NCI-H2029 (cell line): ENCODE measurements around the gene ILF2.
A peak's percentile ranks its signal among the peaks of the same experiment; 100 is the strongest.

Source experiments
- DNase-seq: peaks from one replicate; lab custom pipeline; 2025; lab: John Stamatoyannopoulos, UW

ILF2 gene

DNA sequence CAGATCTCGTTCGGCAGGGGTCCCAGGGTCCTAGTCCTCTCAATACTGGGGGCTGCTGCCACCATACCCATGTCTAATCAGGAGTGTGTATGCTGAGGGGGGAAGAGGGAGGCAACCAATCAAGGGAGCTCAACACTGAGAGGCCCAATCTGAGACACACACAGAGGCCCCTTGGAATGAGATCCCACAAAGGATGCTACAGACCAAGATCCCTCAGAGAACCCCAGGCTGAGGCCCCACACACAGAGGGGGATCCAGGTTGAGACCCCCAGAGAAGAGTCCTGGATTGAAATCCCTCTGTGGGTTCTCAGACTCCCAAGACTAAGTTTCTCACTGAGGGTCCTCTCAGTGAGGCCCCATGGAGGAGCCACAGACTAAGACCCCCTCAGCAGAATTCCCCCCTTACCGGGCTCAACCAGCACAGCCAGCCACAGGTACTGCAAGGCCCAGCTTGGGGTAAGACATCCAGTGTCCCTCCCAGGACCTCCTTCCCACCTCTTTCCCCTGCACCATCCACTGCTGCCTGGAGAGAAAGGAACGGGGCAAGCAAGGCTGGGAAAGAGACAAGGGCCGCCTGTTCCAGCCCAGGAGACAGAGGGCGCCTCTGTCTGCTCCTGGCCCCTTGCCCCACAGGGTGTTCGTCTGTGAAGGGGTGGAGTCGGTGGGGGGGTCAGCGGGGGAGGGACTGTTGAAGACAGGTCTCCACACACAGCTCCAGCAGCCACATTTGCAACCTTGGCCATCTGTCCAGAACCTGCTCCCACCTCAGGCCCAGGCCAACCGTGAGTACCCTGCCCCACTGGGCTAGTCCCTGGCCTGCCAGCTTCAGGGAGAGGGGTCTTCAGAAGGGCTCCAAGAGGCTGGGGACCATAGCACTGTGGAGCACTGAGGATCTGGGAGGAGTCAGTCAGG is 42.8 kb downstream of the ILF2 start, which contains the start of gene S100A1:
Gene S100A1, plus strand, starts transcription at position 720 of the 912 bp plus-strand sequence. CDS start 2,088 bp downstream, outside the sequence.
- no peak for DNase-seq

DNA sequence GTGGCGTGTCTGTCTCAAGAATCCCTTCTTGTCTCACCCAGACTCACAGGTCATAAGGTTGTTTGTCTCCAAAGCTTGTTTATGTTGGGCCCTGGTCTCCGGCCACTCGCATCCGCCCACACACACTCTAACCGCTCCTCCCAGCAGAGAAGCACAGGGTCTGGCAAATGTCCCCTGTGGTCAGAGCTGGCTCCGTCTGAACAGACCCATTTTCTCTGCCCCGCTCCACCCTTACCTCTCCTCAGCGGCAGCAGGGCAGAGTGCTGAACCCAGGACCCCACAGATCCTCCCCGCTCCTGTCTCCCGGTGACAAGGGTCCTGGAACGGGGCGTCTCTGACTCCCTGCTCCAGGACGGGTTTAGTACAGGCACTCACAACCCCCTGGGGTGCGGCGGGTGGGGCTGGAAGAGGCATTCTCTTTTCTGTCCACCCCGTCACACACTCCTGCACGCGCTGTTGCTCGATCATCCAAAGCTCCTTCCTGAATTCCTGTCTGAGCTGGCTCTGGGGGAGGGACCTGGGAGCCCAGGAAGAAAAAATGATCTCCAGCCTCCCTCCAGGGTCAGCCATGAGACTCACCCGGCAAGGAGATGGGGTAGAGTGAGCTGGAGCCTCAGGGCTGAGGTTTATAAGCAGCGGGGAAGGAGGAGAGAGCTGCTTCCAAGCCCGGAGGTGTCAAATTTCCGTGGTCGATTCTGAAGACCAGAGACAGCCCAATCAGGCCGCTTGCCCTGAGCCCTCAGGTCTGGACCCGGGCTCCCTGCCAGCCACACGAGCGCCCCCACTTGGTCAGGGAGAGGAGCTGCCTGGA is 43.7 kb downstream of the ILF2 start, which contains the start of gene S100A13:
Gene S100A13, minus strand, starts transcription at position 602 of the 811 bp plus-strand sequence. CDS start 1,033 bp downstream, outside the sequence.
- peak; percentile 89 for DNase-seq

DNA sequence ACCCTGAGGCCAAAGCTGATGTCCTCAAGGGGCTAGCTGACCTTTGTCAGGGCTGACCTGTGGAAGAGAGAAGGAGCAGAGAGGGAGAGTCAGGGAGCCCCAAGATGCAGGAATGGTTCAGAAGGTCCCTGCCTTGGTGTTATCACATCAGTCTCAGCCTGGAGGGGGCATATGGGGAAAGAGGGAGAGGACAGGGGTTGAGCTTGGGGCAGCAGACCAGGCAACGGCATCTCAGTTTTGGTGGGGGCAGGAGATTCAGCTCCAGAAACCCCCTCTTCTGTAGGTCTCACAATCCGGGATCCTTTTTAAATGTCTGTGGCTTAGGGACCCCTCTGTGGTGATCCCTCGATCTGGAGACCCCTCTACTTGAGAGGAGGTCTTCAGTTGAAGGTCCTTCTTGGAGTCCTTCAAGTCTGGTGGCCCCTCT is 44.3 kb downstream of the ILF2 start:
- DNase-seq: no peak

DNA sequence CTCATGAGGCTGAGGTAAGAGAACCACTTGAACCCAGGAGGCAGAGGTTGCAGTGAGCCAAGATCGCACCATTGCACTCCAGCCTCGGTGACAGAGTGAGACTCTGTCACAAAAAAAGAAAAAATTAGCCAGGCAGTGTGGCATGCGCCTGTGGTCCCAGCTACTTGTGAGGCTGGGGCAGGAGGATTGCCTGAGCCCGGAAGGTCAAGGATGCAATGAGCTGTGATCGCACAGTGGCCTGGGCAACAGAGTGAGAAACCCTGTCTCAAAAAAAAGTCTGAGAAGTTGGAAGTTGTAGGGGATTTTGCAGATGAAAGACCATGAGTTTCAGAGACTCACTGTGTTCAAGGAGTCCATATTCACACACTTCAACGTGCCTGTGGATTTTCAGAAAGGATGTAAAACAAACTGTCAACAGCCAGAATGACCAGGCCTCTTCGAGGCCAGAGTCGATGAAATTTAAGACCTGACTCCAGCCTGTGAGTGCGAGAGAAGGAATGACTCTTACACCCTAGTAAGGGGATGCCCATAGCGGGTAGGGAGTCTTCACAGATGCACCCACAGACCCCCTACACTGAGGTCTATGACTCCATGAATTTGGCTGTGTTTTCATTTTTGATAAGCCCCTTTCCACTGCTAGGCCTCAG is 45.7 kb downstream of the ILF2 start:
- DNase-seq: no peak

DNA sequence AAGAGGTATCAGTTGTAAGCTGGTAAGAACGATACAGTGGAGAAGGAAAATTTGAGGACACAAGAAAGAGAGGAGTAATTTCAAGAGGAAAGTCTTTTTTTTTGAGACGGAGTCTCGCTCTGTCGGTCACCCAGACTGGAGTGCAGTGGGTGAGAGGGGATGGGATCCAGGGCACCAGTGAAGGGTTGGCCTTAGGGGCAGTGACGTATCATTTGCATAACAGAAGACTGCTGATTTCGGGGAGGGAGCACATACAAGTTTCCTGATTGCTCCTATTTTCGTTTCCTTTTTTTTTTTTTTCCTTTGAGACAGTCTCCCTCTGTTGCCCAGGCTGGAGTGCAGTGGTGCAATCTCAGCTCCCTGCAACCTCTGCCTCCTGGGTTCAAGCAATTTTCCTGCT is 47.7 kb downstream of the ILF2 start:
- DNase-seq: no peak

DNA sequence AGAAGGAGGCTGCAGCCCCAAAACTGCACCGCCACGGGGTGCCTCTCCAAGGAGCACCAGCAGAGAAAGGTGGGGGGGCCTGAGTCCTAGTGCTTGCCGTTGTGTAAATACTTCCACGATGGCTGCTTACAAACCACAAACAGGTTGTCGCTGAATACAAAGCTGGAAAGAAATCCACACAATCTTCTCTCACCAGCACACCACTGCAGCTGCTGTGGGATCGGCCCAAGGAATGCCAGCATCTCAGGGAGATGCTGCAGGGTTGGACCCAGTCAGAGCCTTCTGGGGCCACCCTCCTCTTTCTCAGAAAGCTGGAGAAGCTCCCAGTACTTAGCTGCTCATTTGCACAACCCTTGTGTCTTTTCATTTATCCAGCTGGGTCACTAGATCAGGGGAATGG is 51.6 kb downstream of the ILF2 start:
- no peak for DNase-seq

DNA sequence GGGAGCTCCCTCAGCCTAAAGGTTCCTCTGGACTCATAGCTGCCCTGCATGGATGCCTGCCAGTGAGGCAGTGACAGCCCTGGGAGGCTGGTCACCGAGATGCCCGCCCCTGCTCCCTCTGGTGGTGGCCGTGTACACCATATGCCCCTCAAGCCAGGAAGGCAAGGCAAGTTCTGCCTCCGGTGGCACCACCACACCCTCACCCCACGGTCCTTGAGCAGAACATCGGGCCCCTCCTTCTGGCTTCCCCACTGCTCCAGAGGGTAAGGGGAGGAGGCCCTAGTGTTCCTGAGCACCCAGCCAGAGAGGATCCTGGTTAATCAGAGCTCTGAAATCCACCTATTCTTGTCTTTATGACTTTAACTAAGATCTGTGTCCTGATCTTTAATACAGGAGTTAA is 53.1 kb downstream of the ILF2 start:
- DNase-seq: peak; percentile 11

DNA sequence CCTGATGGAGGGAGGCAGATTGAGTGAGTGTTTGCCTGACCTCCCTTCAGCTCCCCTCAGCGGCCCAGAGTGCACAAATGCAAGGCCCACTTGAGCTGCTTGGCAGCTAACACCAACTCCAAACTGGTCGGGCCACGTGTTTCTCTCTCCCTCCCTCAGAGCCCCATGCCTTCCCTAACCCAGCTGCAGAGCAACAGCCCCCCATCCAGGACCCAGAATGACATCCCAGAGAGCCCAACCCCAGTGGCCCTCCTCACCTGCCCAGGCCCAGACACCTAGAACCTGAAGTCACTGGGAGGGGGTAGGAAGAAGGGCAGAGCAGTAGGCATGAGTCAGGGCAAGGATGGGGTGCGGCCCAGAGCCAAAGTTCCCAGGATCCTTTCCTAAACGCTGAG is 53.9 kb downstream of the ILF2 start:
- DNase-seq: peak; percentile 24

DNA sequence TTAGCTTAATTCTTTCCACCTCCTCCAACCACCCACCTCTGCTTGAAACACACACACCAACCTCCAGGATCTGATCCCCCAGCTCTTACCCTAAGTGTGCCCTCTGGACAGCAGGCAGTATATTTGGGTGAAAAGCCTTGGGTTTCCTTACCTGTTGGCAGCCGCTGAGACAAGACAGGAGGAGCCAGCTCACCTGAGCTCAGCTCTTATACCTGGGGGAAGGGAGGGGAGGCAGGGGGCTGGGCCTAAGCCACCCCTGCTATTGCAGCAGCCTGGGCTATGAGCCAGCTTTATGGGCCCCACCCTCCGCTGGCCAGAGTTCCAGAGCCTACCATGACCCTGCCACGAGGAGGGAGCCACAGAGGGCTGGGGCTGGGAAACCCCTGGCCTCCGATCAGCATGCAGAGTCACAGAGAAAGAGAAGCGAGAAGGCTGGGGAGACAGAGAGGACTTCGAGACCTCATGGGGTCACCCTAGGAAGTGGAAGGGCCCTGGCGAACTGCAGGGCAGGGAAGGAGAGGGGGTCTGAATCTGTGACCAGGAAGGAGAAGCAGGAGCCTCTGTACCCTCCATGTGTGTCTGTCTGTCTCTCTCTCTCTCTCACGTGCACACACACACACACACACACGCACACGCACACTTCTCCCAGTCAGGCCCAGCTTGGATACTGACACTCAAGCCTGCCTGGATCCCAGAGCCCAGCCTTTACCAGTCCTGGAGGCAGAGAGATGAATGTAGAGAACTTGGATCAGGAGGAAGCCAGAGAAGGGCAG is 54.5 kb downstream of the ILF2 start, which contains the start of gene S100A14:
Gene S100A14, minus strand, starts transcription at position 182 of the 773 bp plus-strand sequence. CDS start 467 bp downstream, outside the sequence.
- peak; percentile 78 for DNase-seq

DNA sequence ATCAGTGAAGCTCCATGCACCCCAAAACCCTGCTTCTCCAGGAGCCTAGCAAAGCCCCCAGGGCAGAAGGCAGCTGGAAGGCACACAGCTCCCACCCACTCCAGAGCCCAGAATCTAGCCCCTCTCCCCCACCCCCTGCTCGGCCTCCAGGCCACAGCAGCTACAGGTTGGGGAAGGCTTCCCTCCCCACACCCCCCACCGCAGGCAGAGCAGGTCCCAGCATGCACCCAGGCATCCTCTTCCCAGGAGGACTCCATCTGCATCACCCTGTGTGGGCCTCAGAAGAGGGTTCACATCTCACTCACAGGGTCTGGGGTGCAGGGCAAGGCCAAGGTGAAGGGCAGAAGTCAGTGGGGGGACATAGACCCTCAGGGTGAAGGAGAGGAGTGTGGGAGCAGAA is 55.4 kb downstream of the ILF2 start:
- no peak for DNase-seq

DNA sequence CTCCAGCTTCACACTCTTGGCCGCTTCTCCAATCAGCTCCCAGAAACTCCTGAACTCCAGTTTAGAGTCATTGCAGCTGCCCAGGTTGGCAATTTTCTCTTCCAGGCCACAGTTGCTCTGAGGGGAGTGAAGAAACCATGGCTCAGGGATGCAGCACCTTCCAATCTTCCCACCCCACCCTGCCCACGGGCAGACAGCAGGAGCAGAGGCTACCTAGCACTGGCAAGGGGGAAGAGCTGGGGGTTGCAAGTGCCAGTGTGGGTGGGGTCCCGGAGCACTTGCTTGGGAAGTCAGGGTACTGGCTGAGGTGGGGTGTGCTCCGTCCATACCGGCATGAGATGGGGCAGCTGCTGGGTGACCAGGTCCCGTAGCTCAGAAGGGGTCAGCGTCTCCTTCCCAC is 55.9 kb downstream of the ILF2 start:
- DNase-seq: no peak

DNA sequence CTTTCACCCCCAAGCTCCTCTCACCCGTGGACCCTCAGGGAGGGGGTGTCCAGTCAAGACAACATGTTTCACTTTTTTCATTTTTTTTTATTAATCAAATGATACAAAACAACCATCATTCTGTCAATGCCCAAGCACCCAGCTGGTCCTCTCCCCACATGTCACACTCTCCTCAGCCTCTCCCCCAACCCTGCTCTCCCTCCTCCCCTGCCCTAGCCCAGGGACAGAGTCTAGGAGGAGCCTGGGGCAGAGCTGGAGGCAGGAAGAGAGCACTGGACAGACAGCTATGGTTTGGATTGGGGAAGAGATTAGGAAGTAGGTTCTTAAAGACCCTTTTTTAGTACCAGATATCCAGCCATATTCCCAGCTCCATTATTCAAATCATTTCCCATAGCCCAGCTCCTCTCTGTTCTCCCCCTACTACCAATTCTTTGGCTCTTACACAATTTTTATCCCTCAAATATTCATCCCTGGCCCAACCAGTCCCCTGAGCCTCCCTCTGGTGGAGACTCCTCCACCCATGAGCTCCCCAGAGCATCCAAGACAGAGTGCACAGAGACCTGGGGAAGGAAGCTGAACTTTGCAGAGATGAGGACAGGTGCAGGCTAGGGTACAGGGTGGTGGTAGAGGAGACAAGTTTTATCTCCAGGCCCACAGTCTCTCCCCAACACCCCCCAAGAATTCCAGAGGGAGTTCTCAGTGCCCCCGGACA is 56.4 kb downstream of the ILF2 start:
- DNase-seq: no peak

DNA sequence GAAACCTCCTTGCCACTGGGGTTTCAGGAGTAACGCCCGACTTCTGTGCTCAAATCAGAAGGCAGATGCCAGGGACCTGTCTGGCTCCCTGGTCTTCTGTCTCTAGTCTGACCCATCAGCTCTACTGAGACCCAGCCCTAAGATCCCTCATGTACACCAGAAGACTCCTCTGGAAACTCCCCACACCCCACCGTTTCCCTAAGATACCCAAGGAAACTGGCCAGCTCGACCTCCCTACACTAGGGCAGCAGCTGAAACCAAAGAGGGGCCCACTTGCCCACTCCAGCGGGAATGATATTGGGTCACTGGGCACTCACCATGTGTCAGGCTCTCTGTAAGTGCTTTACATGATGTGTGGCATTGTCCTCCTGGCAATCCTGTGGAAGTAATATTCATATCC is 57.4 kb downstream of the ILF2 start:
- no peak for DNase-seq

DNA sequence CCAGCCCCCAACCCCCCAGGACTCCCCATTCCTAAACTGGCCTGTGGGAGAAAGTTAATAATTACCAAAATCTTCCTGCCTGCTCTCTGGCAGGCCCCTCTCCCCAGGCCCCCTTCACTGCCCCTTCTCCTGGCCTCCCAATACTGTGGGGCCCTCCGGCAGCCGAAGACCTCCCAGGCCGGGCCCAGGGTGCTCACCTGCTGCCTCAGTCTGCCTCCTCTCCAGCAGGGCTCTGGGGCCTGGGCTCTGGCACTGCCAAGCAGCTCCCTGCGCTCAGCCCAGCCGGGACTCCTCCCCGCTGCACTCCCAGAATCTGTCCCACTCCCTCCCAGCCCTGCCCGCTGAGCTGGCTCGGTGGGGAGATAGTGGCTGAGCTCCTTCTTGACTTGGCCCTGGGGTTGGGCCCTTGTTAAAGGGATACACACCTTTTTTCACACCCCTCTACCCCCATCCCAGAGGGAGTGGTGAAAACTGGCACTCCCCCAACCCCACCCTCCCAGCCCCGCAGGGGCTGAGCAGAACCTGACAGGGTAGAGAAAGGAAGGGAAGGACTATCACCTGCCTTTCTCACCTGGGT is 58.0 kb downstream of the ILF2 start, which contains the start of gene S100A16:
Gene S100A16, minus strand, starts transcription at position 383 of the 577 bp plus-strand sequence. CDS start 4,986 bp downstream, outside the sequence.
- DNase-seq: no peak

DNA sequence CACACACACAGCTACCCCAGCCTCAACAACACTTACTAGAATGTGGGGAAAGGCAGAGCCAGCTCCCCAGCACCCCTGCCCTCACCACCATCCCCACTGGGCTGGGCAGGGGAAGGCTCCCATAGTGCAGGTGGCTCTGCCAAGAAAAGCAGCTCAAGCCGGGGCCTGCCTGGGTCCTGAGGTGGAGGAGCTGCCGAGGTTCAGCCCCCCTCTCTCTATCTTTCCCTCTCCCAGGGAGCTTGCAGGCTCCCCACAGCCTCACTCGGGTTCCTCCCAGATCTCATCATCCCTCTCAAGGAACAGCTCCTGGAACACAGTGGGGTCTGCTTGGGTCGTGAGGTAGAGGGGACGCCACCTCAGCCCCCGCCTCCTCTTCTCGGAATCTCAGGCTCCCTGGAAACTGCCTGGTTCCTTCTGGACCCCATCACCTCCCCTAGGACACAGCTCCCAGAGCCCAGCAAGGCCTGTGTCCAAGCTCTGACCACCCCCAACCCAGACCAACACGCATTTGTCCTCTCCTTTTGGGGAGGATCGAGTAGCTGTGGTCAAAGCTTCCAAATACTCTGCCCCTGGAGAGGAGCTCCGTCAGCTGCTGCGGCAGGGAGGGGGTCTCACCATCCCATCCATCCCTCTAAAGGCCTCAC is 58.6 kb downstream of the ILF2 start:
- DNase-seq: no peak
